A549 (cell line): ENCODE results near the gene SYDE1.
"Not testable (repeated sequence)": the region's sequence is repeated elsewhere in the genome, so short reads cannot be mapped to it uniquely, and the experiment has no call there.

Experiments used
- CTCF ChIP-seq: fragments of >200 bp; sonication (Bioruptor Twin); formaldehyde crosslinking; IDR thresholded peaks from 3 replicates; pipeline ENCODE4 v1.5.1; 2016
- ELK1 ChIP-seq: fragments of 150-350 bp; IDR thresholded peaks from 2 replicates; pipeline ENCODE4 v1.6.1; 2014; ENCODE audit warnings: low read depth, mild to moderate bottlenecking, low read length
- HOXA7 ChIP-seq: fragments of 250-450 bp; sonication (Bioruptor Pico); IDR thresholded peaks from 2 replicates; pipeline ENCODE4 v1.5.0; 2020; ENCODE audit warnings: mild to moderate bottlenecking, moderate library complexity
- MAFK ChIP-seq: fragments of 450-650 bp; IDR thresholded peaks from 2 replicates; pipeline ENCODE4 v1.6.1; 2014; ENCODE audit not compliant: partially characterized antibody
- NPAS2 ChIP-seq: fragments of 250-450 bp; sonication (Bioruptor Pico); IDR thresholded peaks from 2 replicates; pipeline ENCODE4 v1.8.0; 2022; ENCODE audit warnings: mild to moderate bottlenecking, moderate library complexity, borderline replicate concordance
- POLR2A ChIP-seq: IDR thresholded peaks from 2 replicates; pipeline ENCODE4 v1.6.1; 2012; ENCODE audit warnings: mild to moderate bottlenecking, low read length
- RCOR1 ChIP-seq: fragments of 150-350 bp; IDR thresholded peaks from 2 replicates; pipeline ENCODE4 v1.6.1; 2014; ENCODE audit warnings: antibody characterized with exemption, low read length, low read depth
- TF ChIP-seq, protein P1 (sequence below): fragments of >200 bp; sonication (Bioruptor Twin); formaldehyde crosslinking; IDR thresholded peaks from 3 replicates; pipeline ENCODE4 v1.6.1; 2016
- TF ChIP-seq, protein P2 (sequence below): IDR thresholded peaks from 2 replicates; pipeline ENCODE4 v1.6.1; 2012

DNA sequence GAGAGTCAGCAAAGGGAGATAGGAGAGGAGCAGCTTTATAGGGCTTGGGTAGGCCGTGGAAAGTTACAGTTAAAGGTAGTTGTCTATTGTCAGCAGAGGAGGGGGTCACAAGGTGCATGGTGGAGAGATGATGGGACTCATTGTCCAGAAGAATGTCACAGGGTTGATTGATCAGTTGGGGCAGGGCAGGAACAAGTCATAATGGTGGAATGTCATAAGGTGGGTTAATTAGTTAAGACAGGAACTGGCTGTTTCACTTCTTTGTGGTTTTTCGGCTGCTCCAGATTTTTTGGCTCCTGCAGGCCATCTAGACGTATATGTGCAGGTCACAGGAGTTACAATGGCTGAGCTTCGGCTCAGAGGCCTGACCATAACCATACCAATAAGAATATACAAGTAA is 36.8 kb upstream of the SYDE1 start:
- TF ChIP-seq, protein P1, sequence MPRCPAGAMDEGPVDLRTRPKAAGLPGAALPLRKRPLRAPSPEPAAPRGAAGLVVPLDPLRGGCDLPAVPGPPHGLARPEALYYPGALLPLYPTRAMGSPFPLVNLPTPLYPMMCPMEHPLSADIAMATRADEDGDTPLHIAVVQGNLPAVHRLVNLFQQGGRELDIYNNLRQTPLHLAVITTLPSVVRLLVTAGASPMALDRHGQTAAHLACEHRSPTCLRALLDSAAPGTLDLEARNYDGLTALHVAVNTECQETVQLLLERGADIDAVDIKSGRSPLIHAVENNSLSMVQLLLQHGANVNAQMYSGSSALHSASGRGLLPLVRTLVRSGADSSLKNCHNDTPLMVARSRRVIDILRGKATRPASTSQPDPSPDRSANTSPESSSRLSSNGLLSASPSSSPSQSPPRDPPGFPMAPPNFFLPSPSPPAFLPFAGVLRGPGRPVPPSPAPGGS = not testable (repeated sequence)
- TF ChIP-seq CTCF; MAFK; POLR2A; HOXA7; RCOR1; ELK1; NPAS2 (CRISPR knock-in tag): not testable (repeated sequence)
- TF ChIP-seq, protein P2, sequence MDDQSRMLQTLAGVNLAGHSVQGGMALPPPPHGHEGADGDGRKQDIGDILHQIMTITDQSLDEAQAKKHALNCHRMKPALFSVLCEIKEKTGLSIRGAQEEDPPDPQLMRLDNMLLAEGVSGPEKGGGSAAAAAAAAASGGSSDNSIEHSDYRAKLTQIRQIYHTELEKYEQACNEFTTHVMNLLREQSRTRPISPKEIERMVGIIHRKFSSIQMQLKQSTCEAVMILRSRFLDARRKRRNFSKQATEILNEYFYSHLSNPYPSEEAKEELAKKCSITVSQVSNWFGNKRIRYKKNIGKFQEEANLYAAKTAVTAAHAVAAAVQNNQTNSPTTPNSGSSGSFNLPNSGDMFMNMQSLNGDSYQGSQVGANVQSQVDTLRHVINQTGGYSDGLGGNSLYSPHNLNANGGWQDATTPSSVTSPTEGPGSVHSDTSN = not testable (repeated sequence)
